HEK293 (cell line): ENCODE measurements around the gene UBXN1.

Experiments
- CTCF ChIA-PET: fragments of 350-600 bp; formaldehyde crosslinking; extraction: SDS; loops from one replicate; lab custom pipeline; 2021; ENCODE audit warnings: antibody characterized with exemption; lab: Yijun Ruan, JAX
- POLR2A ChIA-PET: fragments of 300-600 bp; formaldehyde crosslinking; extraction: SDS; loops from one replicate; lab custom pipeline; 2020; ENCODE audit warnings: antibody characterized with exemption, inconsistent platforms; lab: Yijun Ruan, JAX
- H3K27ac ChIP-seq: fragments of 200-500 bp; sonication (Bioruptor generic); 2 replicates; pipeline ENCODE4 v1.5.1; 2014; ENCODE audit warnings: low read depth, low read length, control low read depth, inconsistent platforms; ENCODE audit errors: extremely low read depth
- H3K36me3 ChIP-seq, 2 experiments: fragments of 200-500 bp in 1 of 2; sonication (Bioruptor generic) in 1 of 2; 1 replicate in 1 of 2; 2 replicates in 1 of 2; pipeline ENCODE4 v1.5.1; 2014 to 2017; ENCODE audit warnings: inconsistent platforms in 2 of 2, low read length in 2 of 2; ENCODE audit not compliant: control insufficient read depth in 2 of 2, insufficient read depth in 1 of 2
- H3K4me1 ChIP-seq: fragments of 200-500 bp; sonication (Bioruptor generic); 2 replicates; pipeline ENCODE4 v1.5.1; 2014; ENCODE audit warnings: mild to moderate bottlenecking, low read length, inconsistent platforms; ENCODE audit not compliant: control insufficient read depth, insufficient read depth
- H3K4me3 ChIP-seq: 2 replicates; pipeline ENCODE4 v1.5.1; 2011; ENCODE audit warnings: low read depth, mild to moderate bottlenecking, control low read depth, low read length, moderate library complexity
- H3K9me3 ChIP-seq: fragments of 200-500 bp; sonication (Bioruptor generic); 2 replicates; pipeline ENCODE4 v1.5.1; 2014; ENCODE audit warnings: low read depth, low read length, inconsistent platforms; ENCODE audit not compliant: control insufficient read depth, insufficient read depth
- KLF16 ChIP-seq: fragments of 450-650 bp; formaldehyde crosslinking; IDR thresholded peaks from 2 replicates; pipeline ENCODE4 v1.5.1; 2017; ENCODE audit warnings: missing biosample characterization, missing genetic modification characterization
- KLF9 ChIP-seq: fragments of 450-650 bp; formaldehyde crosslinking; IDR thresholded peaks from 2 replicates; pipeline ENCODE4 v1.5.1; 2016; ENCODE audit warnings: missing biosample characterization, missing genetic modification characterization, low read depth
- MZF1 ChIP-seq: fragments of 450-650 bp; formaldehyde crosslinking; IDR thresholded peaks from 2 replicates; pipeline ENCODE4 v1.5.1; 2017; ENCODE audit warnings: missing biosample characterization, missing genetic modification characterization, borderline replicate concordance
- SCRT1 ChIP-seq: fragments of 450-650 bp; formaldehyde crosslinking; IDR thresholded peaks from 2 replicates; pipeline ENCODE4 v1.5.1; 2016; ENCODE audit warnings: missing biosample characterization, missing genetic modification characterization, borderline replicate concordance
- SP3 ChIP-seq: fragments of 450-650 bp; formaldehyde crosslinking; IDR thresholded peaks from 2 replicates; pipeline ENCODE4 v1.5.1; 2016; ENCODE audit warnings: missing biosample characterization, missing genetic modification characterization
- SP7 ChIP-seq: fragments of 450-650 bp; formaldehyde crosslinking; IDR thresholded peaks from 2 replicates; pipeline ENCODE4 v1.5.1; 2016; ENCODE audit warnings: missing biosample characterization, missing genetic modification characterization
- YY1 ChIP-seq: fragments of 450-650 bp; formaldehyde crosslinking; IDR thresholded peaks from 2 replicates; pipeline ENCODE4 v1.5.1; 2018; ENCODE audit warnings: missing biosample characterization, missing genetic modification characterization
- YY2 ChIP-seq: fragments of 450-650 bp; formaldehyde crosslinking; IDR thresholded peaks from 2 replicates; pipeline ENCODE4 v1.5.1; 2016; ENCODE audit warnings: missing biosample characterization, missing genetic modification characterization
- ZBTB17 ChIP-seq: fragments of 450-650 bp; formaldehyde crosslinking; IDR thresholded peaks from 2 replicates; pipeline ENCODE4 v1.5.1; 2016; ENCODE audit warnings: missing biosample characterization, missing genetic modification characterization
- ZBTB20 ChIP-seq: fragments of 450-650 bp; formaldehyde crosslinking; IDR thresholded peaks from 2 replicates; pipeline ENCODE4 v1.5.1; 2016; ENCODE audit warnings: missing biosample characterization, missing genetic modification characterization
- ZBTB21 ChIP-seq: fragments of 450-650 bp; formaldehyde crosslinking; IDR thresholded peaks from 2 replicates; pipeline ENCODE4 v1.5.1; 2017; ENCODE audit warnings: missing biosample characterization, missing genetic modification characterization
- ZBTB8A ChIP-seq: fragments of 450-650 bp; formaldehyde crosslinking; IDR thresholded peaks from 2 replicates; pipeline ENCODE4 v1.5.1; 2016; ENCODE audit warnings: missing biosample characterization, missing genetic modification characterization
- ZEB2 ChIP-seq: fragments of 450-650 bp; formaldehyde crosslinking; IDR thresholded peaks from 2 replicates; pipeline ENCODE4 v1.5.1; 2016; ENCODE audit warnings: missing biosample characterization, missing genetic modification characterization
- ZFP3 ChIP-seq: fragments of 450-650 bp; formaldehyde crosslinking; IDR thresholded peaks from 2 replicates; pipeline ENCODE4 v1.5.1; 2016; ENCODE audit warnings: low read depth, missing biosample characterization, missing genetic modification characterization
- ZIC2 ChIP-seq: fragments of 450-650 bp; formaldehyde crosslinking; IDR thresholded peaks from 2 replicates; pipeline ENCODE4 v1.5.1; 2016; ENCODE audit warnings: missing biosample characterization, missing genetic modification characterization
- ZNF184 ChIP-seq: fragments of 450-650 bp; IDR thresholded peaks from 2 replicates; pipeline ENCODE4 v1.5.1; 2018; ENCODE audit warnings: missing biosample characterization, mild to moderate bottlenecking, missing genetic modification characterization
- ZNF211 ChIP-seq: fragments of 450-650 bp; formaldehyde crosslinking; IDR thresholded peaks from 2 replicates; pipeline ENCODE4 v1.5.1; 2016; ENCODE audit warnings: low read depth, missing biosample characterization, missing genetic modification characterization
- ZNF292 ChIP-seq: fragments of 450-650 bp; formaldehyde crosslinking; IDR thresholded peaks from 2 replicates; pipeline ENCODE4 v1.5.1; 2016; ENCODE audit warnings: low read depth, missing biosample characterization, missing genetic modification characterization, borderline replicate concordance
- ZNF324 ChIP-seq: fragments of 450-650 bp; formaldehyde crosslinking; IDR thresholded peaks from 2 replicates; pipeline ENCODE4 v1.5.1; 2016; ENCODE audit warnings: missing biosample characterization, missing genetic modification characterization
- ZNF335 ChIP-seq: fragments of 450-650 bp; formaldehyde crosslinking; conservative IDR thresholded peaks from 2 replicates; pipeline ENCODE4 v1.5.1; 2016; ENCODE audit warnings: missing biosample characterization, missing genetic modification characterization
- ZNF341 ChIP-seq: fragments of 450-650 bp; formaldehyde crosslinking; IDR thresholded peaks from 2 replicates; pipeline ENCODE4; 2016; ENCODE audit warnings: low read depth, missing biosample characterization, missing genetic modification characterization
- ZNF561 ChIP-seq: fragments of 450-650 bp; IDR thresholded peaks from 2 replicates; pipeline ENCODE4 v1.5.1; 2018; ENCODE audit warnings: missing biosample characterization, missing genetic modification characterization, borderline replicate concordance
- ZNF692 ChIP-seq: fragments of 450-650 bp; formaldehyde crosslinking; IDR thresholded peaks from 2 replicates; pipeline ENCODE4 v1.5.1; 2016; ENCODE audit warnings: missing biosample characterization, missing genetic modification characterization
- ZNF76 ChIP-seq: fragments of 450-650 bp; formaldehyde crosslinking; IDR thresholded peaks from 2 replicates; pipeline ENCODE4; 2016; ENCODE audit warnings: low read depth, missing biosample characterization, missing genetic modification characterization, borderline replicate concordance
- ZXDB ChIP-seq: fragments of 450-650 bp; formaldehyde crosslinking; IDR thresholded peaks from 2 replicates; pipeline ENCODE4 v1.5.1; 2016; ENCODE audit warnings: missing biosample characterization, missing genetic modification characterization
- TF ChIP-seq, protein P1 (sequence below): fragments of 450-650 bp; formaldehyde crosslinking; IDR thresholded peaks from 2 replicates; pipeline ENCODE4 v1.5.1; 2017; ENCODE audit warnings: missing biosample characterization, missing genetic modification characterization
- TF ChIP-seq, protein P2 (sequence below): fragments of 450-650 bp; formaldehyde crosslinking; IDR thresholded peaks from 2 replicates; pipeline ENCODE4 v1.5.1; 2016; ENCODE audit warnings: missing biosample characterization, missing genetic modification characterization
- TF ChIP-seq, protein P3 (sequence below): sonication (generic); formaldehyde crosslinking; IDR thresholded peaks from 2 replicates; pipeline ENCODE4 v1.8.1; 2022; ENCODE audit warnings: mild to moderate bottlenecking, moderate library complexity, missing genetic modification reagents

Gene UBXN1

GRCh38 chr11:62709247-62710000 lies 30.6 kb upstream of the UBXN1 start:
- POLR2A ChIA-PET = interaction anchor here (0.8 to 3.4 kb wide), 10 partner anchors 9 to 132 kb away, joined by 3 to 11 read pairs (median 4); partner anchors contain the start of genes C11orf98, CSKMT, HNRNPUL2 and LBHD1
- peaks cover 0 to 94% of the 10 kb centered on the region in 2 experiments; a peak in 1 of 3 replicates for H3K36me3 ChIP-seq
- 0 out of 2 replicates have a peak overlapping the region, but pooled peaks have one; percentile 18 for H3K27ac ChIP-seq
- H3K4me1 ChIP-seq = peaks cover 3% of the 10 kb centered on the region; the same call in 1 of the 2 replicates
- H3K9me3 ChIP-seq = no peaks in the 10 kb centered on the region
- H3K4me3 ChIP-seq = no peak overlapping the region
- CTCF ChIA-PET = interaction anchor here (1.1 kb wide), 2 partner anchors 15 to 78 kb away, joined by 3 read pairs; partner anchors contain the start of gene TMEM179B
- peak; percentile 100 for TF ChIP-seq ZBTB20 (tag by site-specific recombination)
- no peak for TF ChIP-seq ZNF292
- 0 out of 2 replicates have a peak, but pooled peaks have one; percentile 52 for TF ChIP-seq MZF1
- TF ChIP-seq ZNF76 (tag by site-specific recombination) = 0 out of 2 replicates have a peak, but pooled peaks have one; percentile 25
- no peak for TF ChIP-seq SCRT1 (tag by site-specific recombination)
- TF ChIP-seq, protein P1, sequence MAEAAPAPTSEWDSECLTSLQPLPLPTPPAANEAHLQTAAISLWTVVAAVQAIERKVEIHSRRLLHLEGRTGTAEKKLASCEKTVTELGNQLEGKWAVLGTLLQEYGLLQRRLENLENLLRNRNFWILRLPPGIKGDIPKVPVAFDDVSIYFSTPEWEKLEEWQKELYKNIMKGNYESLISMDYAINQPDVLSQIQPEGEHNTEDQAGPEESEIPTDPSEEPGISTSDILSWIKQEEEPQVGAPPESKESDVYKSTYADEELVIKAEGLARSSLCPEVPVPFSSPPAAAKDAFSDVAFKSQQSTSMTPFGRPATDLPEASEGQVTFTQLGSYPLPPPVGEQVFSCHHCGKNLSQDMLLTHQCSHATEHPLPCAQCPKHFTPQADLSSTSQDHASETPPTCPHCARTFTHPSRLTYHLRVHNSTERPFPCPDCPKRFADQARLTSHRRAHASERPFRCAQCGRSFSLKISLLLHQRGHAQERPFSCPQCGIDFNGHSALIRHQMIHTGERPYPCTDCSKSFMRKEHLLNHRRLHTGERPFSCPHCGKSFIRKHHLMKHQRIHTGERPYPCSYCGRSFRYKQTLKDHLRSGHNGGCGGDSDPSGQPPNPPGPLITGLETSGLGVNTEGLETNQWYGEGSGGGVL (tag by site-specific recombination) = peak; percentile 93
- peak; percentile 11; the same call in 1 of the 2 replicates for TF ChIP-seq ZIC2 (tag by site-specific recombination)
- TF ChIP-seq, protein P2, sequence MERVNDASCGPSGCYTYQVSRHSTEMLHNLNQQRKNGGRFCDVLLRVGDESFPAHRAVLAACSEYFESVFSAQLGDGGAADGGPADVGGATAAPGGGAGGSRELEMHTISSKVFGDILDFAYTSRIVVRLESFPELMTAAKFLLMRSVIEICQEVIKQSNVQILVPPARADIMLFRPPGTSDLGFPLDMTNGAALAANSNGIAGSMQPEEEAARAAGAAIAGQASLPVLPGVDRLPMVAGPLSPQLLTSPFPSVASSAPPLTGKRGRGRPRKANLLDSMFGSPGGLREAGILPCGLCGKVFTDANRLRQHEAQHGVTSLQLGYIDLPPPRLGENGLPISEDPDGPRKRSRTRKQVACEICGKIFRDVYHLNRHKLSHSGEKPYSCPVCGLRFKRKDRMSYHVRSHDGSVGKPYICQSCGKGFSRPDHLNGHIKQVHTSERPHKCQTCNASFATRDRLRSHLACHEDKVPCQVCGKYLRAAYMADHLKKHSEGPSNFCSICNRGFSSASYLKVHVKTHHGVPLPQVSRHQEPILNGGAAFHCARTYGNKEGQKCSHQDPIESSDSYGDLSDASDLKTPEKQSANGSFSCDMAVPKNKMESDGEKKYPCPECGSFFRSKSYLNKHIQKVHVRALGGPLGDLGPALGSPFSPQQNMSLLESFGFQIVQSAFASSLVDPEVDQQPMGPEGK (tag by site-specific recombination) = peak; percentile 43; the same call in 1 of the 2 replicates
- TF ChIP-seq KLF16 (tag by site-specific recombination) = 0 out of 2 replicates have a peak, but pooled peaks have one; percentile 22
- peak; percentile 41; the same call in 1 of the 2 replicates for TF ChIP-seq ZNF335
- TF ChIP-seq ZNF561 = no peak
- TF ChIP-seq ZFP3 (tag by site-specific recombination) = no peak
- TF ChIP-seq YY2 (tag by site-specific recombination) = peak; percentile 98
- no peak for TF ChIP-seq ZNF184 (tag by site-specific recombination)
- no peak for TF ChIP-seq ZNF211
- peak; percentile 75; the same call in 1 of the 2 replicates for TF ChIP-seq ZEB2 (tag by site-specific recombination)
- TF ChIP-seq YY1 = peak; percentile 97
- no peak for TF ChIP-seq ZNF324 (tag by site-specific recombination)
- peak; percentile 62; the same call in 1 of the 2 replicates for TF ChIP-seq ZBTB17 (tag by site-specific recombination)
- TF ChIP-seq ZNF341 (tag by site-specific recombination) = peak; percentile 49; the same call in 1 of the 2 replicates
- peak; percentile 62; the same call in 1 of the 2 replicates for TF ChIP-seq KLF9 (tag by site-specific recombination)
- TF ChIP-seq ZNF692 (tag by site-specific recombination) = 0 out of 2 replicates have a peak, but pooled peaks have one; percentile 31
- peak; percentile 41; the same call in 1 of the 2 replicates for TF ChIP-seq ZXDB (tag by site-specific recombination)
- peak; percentile 73 for TF ChIP-seq ZBTB8A
- no peak for TF ChIP-seq ZBTB21 (tag by site-specific recombination)
- TF ChIP-seq, protein P3, sequence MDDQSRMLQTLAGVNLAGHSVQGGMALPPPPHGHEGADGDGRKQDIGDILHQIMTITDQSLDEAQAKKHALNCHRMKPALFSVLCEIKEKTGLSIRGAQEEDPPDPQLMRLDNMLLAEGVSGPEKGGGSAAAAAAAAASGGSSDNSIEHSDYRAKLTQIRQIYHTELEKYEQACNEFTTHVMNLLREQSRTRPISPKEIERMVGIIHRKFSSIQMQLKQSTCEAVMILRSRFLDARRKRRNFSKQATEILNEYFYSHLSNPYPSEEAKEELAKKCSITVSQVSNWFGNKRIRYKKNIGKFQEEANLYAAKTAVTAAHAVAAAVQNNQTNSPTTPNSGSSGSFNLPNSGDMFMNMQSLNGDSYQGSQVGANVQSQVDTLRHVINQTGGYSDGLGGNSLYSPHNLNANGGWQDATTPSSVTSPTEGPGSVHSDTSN = no peak
- 0 out of 2 replicates have a peak, but pooled peaks have one; percentile 22 for TF ChIP-seq SP7
- peak; percentile 71 for TF ChIP-seq SP3
